SK-N-MC (cell line): Measurements from ENCODE around the gene QPCT.

Source experiments
- EZH2 ChIP-seq: fragments of 200-600 bp; sonication (generic); IDR thresholded peaks from one replicate; pipeline ENCODE4 v1.6.1; 2017; ENCODE audit warnings: antibody characterized with exemption
- FOXP2 ChIP-seq: optimal IDR thresholded peaks from 2 replicates; pipeline ENCODE3; 2011; ENCODE audit warnings: mild to moderate bottlenecking, moderate library complexity; ENCODE audit not compliant: insufficient read depth; ENCODE audit errors: extremely low read length, control extremely low read depth
- POLR2AphosphoS5 ChIP-seq: IDR thresholded peaks from 2 replicates; pipeline ENCODE4 v1.6.1; 2012; ENCODE audit warnings: mild to moderate bottlenecking, low read depth, low read length, borderline replicate concordance

GRCh38 chr2:37400041-37400440 lies 55.6 kb downstream of the QPCT start:
- TF ChIP-seq POLR2AphosphoS5 (no peak), EZH2 (no peak), FOXP2 (no peak)
